HepG2 (cell line): ENCODE results near the gene AKR1C2. TPM values are rescaled to one million over a fixed set of nuclear protein-coding genes. Genes with fewer than 3 reads are reported as not detected.
"Not testable (repeated sequence)": the region's sequence is repeated elsewhere in the genome, so short reads cannot be mapped to it uniquely, and the experiment has no call there.

Experiments
- BCL6 ChIP-seq: IDR thresholded peaks from 2 replicates; pipeline ENCODE4 v1.6.1; 2016; ENCODE audit warnings: missing genetic modification reagents, missing compliant biosample characterization
- CEBPG ChIP-seq: IDR thresholded peaks from 2 replicates; pipeline ENCODE4 v1.6.1; 2016
- FOXA1 ChIP-seq, 2 experiments: fragments of 450-650 bp in 1 of 2; sonication (generic) in 1 of 2; formaldehyde crosslinking in 1 of 2; IDR thresholded peaks; 2 replicates each; pipeline versions ENCODE4 v1.4.0 to v1.6.1; 2016 to 2020; ENCODE audit warnings: missing genetic modification reagents in 1 of 2
- FOXO1 ChIP-seq: sonication (generic); formaldehyde crosslinking; IDR thresholded peaks from 2 replicates; pipeline ENCODE4 v1.4.0; 2020; ENCODE audit warnings: missing genetic modification reagents
- GATAD2A ChIP-seq: IDR thresholded peaks from 2 replicates; pipeline ENCODE4 v1.6.1; 2016
- KLF6 ChIP-seq: IDR thresholded peaks from 2 replicates; pipeline ENCODE4 v1.8.0; 2016; ENCODE audit warnings: missing biosample characterization, missing genetic modification reagents
- MIER3 ChIP-seq: IDR thresholded peaks from 2 replicates; pipeline ENCODE4 v1.6.1; 2016; ENCODE audit warnings: missing compliant biosample characterization, borderline replicate concordance
- NCOA2 ChIP-seq: sonication (generic); formaldehyde crosslinking; IDR thresholded peaks from 2 replicates; pipeline ENCODE4 v1.8.0; 2022; ENCODE audit warnings: inconsistent platforms
- RARA ChIP-seq: IDR thresholded peaks from 2 replicates; pipeline ENCODE4 v1.6.1; 2016; ENCODE audit warnings: missing genetic modification reagents, missing compliant biosample characterization
- SMC3 ChIP-seq: IDR thresholded peaks from 2 replicates; pipeline ENCODE4 v1.6.1; 2011; ENCODE audit warnings: low read length, improper control_type of control experiment
- TCF7 ChIP-seq: sonication (generic); IDR thresholded peaks from 2 replicates; pipeline ENCODE4 v1.6.1; 2016; ENCODE audit warnings: antibody characterized with exemption, low read depth
- ZEB1 ChIP-seq: IDR thresholded peaks from 2 replicates; pipeline ENCODE4 v1.6.1; 2012; ENCODE audit warnings: mild to moderate bottlenecking, low read depth, inconsistent platforms; ENCODE audit not compliant: insufficient replicate concordance
- polyA plus RNA-seq, 8 experiments: library from polyadenylated mRNA; depleted of rRNA in 3 of 8; stranded (reverse) in 7 of 8; unstranded in 1 of 8; fragments of >200 nt; fragmentation: Illumina TruSeq in 4 of 8; extraction: Trizol in 4 of 8; gene quantifications; 2 replicates each; pipeline versions ENCODE4 v1.2.1 to v1.2.3, GENCODE V29; 2011 to 2016; ENCODE audit warnings: low read depth in 4 of 8, missing spikeins in 1 of 8, mixed read lengths in 1 of 8; ENCODE audit not compliant: insufficient read depth in 1 of 8
- total RNA-seq, 5 experiments: library from RNA; depleted of rRNA; stranded (reverse); fragments of >200 nt; fragmentation: Illumina TruSeq; extraction: Trizol; gene quantifications; 2 replicates each; pipeline ENCODE4 v1.2.3, GENCODE V29; 2016; ENCODE audit warnings: low read depth in 1 of 5
- TF ChIP-seq, protein P1 (sequence below): sonication (generic); formaldehyde crosslinking; conservative IDR thresholded peaks from 2 replicates; pipeline ENCODE4 v1.4.0; 2020; ENCODE audit warnings: mild to moderate bottlenecking, missing genetic modification reagents, moderate library complexity
- TF ChIP-seq, protein P2 (sequence below): IDR thresholded peaks from 2 replicates; pipeline ENCODE4 v1.6.1; 2016; ENCODE audit warnings: control low read depth
- TF ChIP-seq, protein P3 (sequence below): sonication (generic); IDR thresholded peaks from 2 replicates; pipeline ENCODE4 v1.6.1; 2016; ENCODE audit warnings: low read depth, borderline replicate concordance
- TF ChIP-seq, protein P4 (sequence below): sonication (generic); formaldehyde crosslinking; IDR thresholded peaks from 2 replicates; pipeline ENCODE4 v1.4.0; 2020; ENCODE audit warnings: missing genetic modification reagents, borderline replicate concordance
- TF ChIP-seq, protein P5 (sequence below): sonication (generic); formaldehyde crosslinking; IDR thresholded peaks from 2 replicates; pipeline ENCODE4 v1.5.1; 2020; ENCODE audit warnings: mild to moderate bottlenecking, missing genetic modification reagents, borderline replicate concordance

The AKR1C2 gene
- total and polyA plus RNA-seq, 2 of the 13 experiments (the other 11 are each of a cell fraction or from before 2014, with no cell fraction given), result 140 to 900 TPM

DNA sequence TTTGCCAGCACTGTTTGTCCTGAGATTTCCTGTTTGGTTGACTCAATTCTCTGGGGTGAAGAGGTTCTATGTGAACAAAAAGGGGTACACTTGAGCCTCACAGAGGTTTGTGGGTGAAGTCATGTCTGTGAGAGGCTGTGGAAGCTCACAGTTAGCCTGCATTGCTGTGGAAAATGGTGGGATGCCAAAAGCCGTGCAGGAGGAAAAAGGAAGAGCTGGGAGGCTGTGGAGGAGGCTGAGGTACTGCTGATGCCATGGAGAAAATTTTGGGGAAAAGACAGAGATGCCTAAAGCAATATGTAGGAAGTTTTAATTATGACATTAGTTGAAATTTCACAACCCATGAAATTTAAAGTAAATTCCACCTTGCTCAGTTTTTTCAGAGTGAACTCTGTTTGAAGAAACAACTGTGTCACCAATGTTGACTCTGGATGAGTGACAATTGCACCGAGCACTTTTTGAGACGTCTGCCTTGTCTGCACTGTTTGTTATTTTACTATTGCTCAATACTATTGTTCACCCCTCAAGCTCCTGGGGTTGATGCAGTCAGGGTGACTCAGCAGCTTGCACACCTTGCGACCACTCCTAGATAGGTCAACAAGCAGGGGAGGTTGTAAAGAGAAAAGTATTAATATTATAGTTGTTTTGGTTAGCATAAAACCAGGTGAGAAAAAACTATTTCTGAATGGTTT lies 5.3 kb upstream of the AKR1C2 start (continued):
- TF ChIP-seq, protein P1, sequence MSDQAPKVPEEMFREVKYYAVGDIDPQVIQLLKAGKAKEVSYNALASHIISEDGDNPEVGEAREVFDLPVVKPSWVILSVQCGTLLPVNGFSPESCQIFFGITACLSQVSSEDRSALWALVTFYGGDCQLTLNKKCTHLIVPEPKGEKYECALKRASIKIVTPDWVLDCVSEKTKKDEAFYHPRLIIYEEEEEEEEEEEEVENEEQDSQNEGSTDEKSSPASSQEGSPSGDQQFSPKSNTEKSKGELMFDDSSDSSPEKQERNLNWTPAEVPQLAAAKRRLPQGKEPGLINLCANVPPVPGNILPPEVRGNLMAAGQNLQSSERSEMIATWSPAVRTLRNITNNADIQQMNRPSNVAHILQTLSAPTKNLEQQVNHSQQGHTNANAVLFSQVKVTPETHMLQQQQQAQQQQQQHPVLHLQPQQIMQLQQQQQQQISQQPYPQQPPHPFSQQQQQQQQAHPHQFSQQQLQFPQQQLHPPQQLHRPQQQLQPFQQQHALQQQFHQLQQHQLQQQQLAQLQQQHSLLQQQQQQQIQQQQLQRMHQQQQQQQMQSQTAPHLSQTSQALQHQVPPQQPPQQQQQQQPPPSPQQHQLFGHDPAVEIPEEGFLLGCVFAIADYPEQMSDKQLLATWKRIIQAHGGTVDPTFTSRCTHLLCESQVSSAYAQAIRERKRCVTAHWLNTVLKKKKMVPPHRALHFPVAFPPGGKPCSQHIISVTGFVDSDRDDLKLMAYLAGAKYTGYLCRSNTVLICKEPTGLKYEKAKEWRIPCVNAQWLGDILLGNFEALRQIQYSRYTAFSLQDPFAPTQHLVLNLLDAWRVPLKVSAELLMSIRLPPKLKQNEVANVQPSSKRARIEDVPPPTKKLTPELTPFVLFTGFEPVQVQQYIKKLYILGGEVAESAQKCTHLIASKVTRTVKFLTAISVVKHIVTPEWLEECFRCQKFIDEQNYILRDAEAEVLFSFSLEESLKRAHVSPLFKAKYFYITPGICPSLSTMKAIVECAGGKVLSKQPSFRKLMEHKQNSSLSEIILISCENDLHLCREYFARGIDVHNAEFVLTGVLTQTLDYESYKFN, result peak; percentile 75
- TF ChIP-seq, protein P2, sequence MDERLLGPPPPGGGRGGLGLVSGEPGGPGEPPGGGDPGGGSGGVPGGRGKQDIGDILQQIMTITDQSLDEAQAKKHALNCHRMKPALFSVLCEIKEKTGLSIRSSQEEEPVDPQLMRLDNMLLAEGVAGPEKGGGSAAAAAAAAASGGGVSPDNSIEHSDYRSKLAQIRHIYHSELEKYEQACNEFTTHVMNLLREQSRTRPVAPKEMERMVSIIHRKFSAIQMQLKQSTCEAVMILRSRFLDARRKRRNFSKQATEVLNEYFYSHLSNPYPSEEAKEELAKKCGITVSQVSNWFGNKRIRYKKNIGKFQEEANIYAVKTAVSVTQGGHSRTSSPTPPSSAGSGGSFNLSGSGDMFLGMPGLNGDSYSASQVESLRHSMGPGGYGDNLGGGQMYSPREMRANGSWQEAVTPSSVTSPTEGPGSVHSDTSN (CRISPR knock-in tag), result peak; percentile 62; the same call in 1 of the 2 replicates
- TF ChIP-seq ZEB1 (peak; percentile 60), MIER3 (CRISPR knock-in tag) (peak; percentile 77; the same call in 1 of the 2 replicates), KLF6 (CRISPR knock-in tag) (peak; percentile 29; the same call in 1 of the 2 replicates), TCF7 (peak; percentile 59), NCOA2 (peak; percentile 87), BCL6 (CRISPR knock-in tag) (peak; percentile 63; the same call in 1 of the 2 replicates), SMC3 (peak; percentile 31; the same call in 1 of the 2 replicates), FOXO1 (peak; percentile 80; the same call in 1 of the 2 replicates), FOXA1 (CRISPR knock-in tag; IDR thresholded peaks at IDR 0.05) (peak; percentile 87), GATAD2A (peak; percentile 97), RARA (CRISPR knock-in tag) (peak; percentile 78), CEBPG (peak; percentile 96)
- TF ChIP-seq, protein P3, sequence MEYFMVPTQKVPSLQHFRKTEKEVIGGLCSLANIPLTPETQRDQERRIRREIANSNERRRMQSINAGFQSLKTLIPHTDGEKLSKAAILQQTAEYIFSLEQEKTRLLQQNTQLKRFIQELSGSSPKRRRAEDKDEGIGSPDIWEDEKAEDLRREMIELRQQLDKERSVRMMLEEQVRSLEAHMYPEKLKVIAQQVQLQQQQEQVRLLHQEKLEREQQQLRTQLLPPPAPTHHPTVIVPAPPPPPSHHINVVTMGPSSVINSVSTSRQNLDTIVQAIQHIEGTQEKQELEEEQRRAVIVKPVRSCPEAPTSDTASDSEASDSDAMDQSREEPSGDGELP, result peak; percentile 13; the same call in 1 of the 2 replicates
- not testable (repeated sequence) for TF ChIP-seq FOXA1 (IDR thresholded peaks at IDR 0.05)
- TF ChIP-seq, protein P4, sequence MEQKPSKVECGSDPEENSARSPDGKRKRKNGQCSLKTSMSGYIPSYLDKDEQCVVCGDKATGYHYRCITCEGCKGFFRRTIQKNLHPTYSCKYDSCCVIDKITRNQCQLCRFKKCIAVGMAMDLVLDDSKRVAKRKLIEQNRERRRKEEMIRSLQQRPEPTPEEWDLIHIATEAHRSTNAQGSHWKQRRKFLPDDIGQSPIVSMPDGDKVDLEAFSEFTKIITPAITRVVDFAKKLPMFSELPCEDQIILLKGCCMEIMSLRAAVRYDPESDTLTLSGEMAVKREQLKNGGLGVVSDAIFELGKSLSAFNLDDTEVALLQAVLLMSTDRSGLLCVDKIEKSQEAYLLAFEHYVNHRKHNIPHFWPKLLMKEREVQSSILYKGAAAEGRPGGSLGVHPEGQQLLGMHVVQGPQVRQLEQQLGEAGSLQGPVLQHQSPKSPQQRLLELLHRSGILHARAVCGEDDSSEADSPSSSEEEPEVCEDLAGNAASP (CRISPR knock-in tag), result peak; percentile 53; the same call in 1 of the 2 replicates
- TF ChIP-seq, protein P5, sequence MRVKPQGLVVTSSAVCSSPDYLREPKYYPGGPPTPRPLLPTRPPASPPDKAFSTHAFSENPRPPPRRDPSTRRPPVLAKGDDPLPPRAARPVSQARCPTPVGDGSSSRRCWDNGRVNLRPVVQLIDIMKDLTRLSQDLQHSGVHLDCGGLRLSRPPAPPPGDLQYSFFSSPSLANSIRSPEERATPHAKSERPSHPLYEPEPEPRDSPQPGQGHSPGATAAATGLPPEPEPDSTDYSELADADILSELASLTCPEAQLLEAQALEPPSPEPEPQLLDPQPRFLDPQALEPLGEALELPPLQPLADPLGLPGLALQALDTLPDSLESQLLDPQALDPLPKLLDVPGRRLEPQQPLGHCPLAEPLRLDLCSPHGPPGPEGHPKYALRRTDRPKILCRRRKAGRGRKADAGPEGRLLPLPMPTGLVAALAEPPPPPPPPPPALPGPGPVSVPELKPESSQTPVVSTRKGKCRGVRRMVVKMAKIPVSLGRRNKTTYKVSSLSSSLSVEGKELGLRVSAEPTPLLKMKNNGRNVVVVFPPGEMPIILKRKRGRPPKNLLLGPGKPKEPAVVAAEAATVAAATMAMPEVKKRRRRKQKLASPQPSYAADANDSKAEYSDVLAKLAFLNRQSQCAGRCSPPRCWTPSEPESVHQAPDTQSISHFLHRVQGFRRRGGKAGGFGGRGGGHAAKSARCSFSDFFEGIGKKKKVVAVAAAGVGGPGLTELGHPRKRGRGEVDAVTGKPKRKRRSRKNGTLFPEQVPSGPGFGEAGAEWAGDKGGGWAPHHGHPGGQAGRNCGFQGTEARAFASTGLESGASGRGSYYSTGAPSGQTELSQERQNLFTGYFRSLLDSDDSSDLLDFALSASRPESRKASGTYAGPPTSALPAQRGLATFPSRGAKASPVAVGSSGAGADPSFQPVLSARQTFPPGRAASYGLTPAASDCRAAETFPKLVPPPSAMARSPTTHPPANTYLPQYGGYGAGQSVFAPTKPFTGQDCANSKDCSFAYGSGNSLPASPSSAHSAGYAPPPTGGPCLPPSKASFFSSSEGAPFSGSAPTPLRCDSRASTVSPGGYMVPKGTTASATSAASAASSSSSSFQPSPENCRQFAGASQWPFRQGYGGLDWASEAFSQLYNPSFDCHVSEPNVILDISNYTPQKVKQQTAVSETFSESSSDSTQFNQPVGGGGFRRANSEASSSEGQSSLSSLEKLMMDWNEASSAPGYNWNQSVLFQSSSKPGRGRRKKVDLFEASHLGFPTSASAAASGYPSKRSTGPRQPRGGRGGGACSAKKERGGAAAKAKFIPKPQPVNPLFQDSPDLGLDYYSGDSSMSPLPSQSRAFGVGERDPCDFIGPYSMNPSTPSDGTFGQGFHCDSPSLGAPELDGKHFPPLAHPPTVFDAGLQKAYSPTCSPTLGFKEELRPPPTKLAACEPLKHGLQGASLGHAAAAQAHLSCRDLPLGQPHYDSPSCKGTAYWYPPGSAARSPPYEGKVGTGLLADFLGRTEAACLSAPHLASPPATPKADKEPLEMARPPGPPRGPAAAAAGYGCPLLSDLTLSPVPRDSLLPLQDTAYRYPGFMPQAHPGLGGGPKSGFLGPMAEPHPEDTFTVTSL (CRISPR knock-in tag), result peak; percentile 77; the same call in 1 of the 2 replicates
